Left lung (tissue), 10 donors: ENCODE measurements around the gene PDE4B. TPM values are rescaled to one million over a fixed set of nuclear protein-coding genes. Genes with fewer than 3 reads are reported as not detected.

Experiments
- ATAC-seq: fragments of 200-7000 bp; cut with Tn5 transposase; one replicate; pipeline ENCODE4 v1.9.1; 2020; ENCODE audit warnings: moderate library complexity
- DNase-seq, 4 donors: peaks; one replicate each; pipeline ENCODE4 v3.0.0-alpha.2; 2013 to 2020
- H3K27ac ChIP-seq, 2 donors: fragments of 200-600 bp; sonication (generic) in 1 of 2; one replicate each; pipeline versions ENCODE4 v1.5.0 to v1.8.0; 2020 to 2021
- H3K27me3 ChIP-seq, 2 donors: fragments of 200-600 bp; sonication (generic) in 1 of 2; one replicate each; pipeline versions ENCODE4 v1.5.0 to v1.8.0; 2020 to 2021
- H3K36me3 ChIP-seq, 2 donors: fragments of 200-600 bp; sonication (generic) in 1 of 2; one replicate each; pipeline versions ENCODE4 v1.5.0 to v1.8.0; 2020 to 2021
- H3K4me1 ChIP-seq, 2 donors: fragments of 200-600 bp; one replicate each; pipeline ENCODE4 v1.8.0; 2021
- H3K4me3 ChIP-seq, 2 donors: fragments of 200-600 bp; sonication (generic) in 1 of 2; one replicate each; pipeline versions ENCODE4 v1.5.0 to v1.8.0; 2020 to 2021; ENCODE audit warnings: mild to moderate bottlenecking in 1 of 2
- H3K9me3 ChIP-seq, 2 donors: fragments of 200-600 bp; sonication (generic) in 1 of 2; one replicate each; pipeline versions ENCODE4 v1.5.0 to v1.8.0; 2020 to 2021
- CTCF ChIP-seq, 2 donors: fragments of 200-600 bp; sonication (generic) in 1 of 2; IDR thresholded peaks; one replicate each; pipeline versions ENCODE4 v1.5.0 to v1.8.0; 2021; ENCODE audit warnings: antibody characterized with exemption in 2 of 2
- intact Hi-C, 2 donors: fragments of 100-400 bp; cut with DNase I; formaldehyde crosslinking; loops; one replicate each; pipeline versions ENCODE4 v1.11.2 to v1.14.2; 2022
- polyA plus RNA-seq, 6 donors: library from polyadenylated mRNA; unstranded; fragments of 120-200 nt; gene quantifications; one replicate each; pipeline ENCODE4 v1.2.1, GENCODE V29; 2013; ENCODE audit not compliant: insufficient read length in 6 of 6
- total RNA-seq, 2 donors: library from RNA; stranded (reverse); fragmentation: NEBNext Ultra II Directional; extraction: Animal tissue kit (Norgen Biotek cat#: 25700); gene quantifications; one replicate each; pipeline ENCODE4 v1.2.1, GENCODE V29; 2021
- donor health status: DM: no; HTN: yes; CAD: no.
- donor health status: DM: no; HTN: no; CAD: no.

PDE4B gene
- total and polyA plus RNA-seq, 8 donors: 8.6 to 50.7 (median 19.2) TPM

GRCh38 chr1:66168948-66169671 lies 376.4 kb downstream of the PDE4B start:
- H3K9me3 ChIP-seq: no peaks in the 10 kb centered on the region
- no peaks in the 10 kb centered on the region for H3K4me1 ChIP-seq
- DNase-seq: no peak
- ATAC-seq: no peak
- H3K27me3 ChIP-seq: no peaks in the 10 kb centered on the region
- no peaks in the 10 kb centered on the region for H3K36me3 ChIP-seq
- intact Hi-C loops: no loop called here
- no peak for TF ChIP-seq CTCF (IDR thresholded peaks at IDR 0.05)
- no peak overlapping the region for H3K27ac ChIP-seq
- no peak overlapping the region for H3K4me3 ChIP-seq

GRCh38 chr1:66172272-66172671 lies 379.6 kb downstream of the PDE4B start:
- Histone ChIP-seq H3K9me3 (no peaks in the 10 kb centered on the region), H3K4me1 (no peaks in the 10 kb centered on the region), H3K27ac (no peak overlapping the region), H3K27me3 (no peaks in the 10 kb centered on the region), H3K36me3 (no peaks in the 10 kb centered on the region), H3K4me3 (no peak overlapping the region)
- DNase-seq (no peak), ATAC-seq (no peak)
- intact Hi-C loops: no loop called here
- TF ChIP-seq CTCF (IDR thresholded peaks at IDR 0.05): no peak

- no peaks in the 10 kb centered on the region for H3K9me3 ChIP-seq
- no peaks in the 10 kb centered on the region for H3K27me3 ChIP-seq
- H3K4me1 ChIP-seq: no peaks in the 10 kb centered on the region
- TF ChIP-seq CTCF (IDR thresholded peaks at IDR 0.05): no peak
- intact Hi-C loops: no loop called here
- ATAC-seq (no peak), DNase-seq (no peak)
- H3K27ac ChIP-seq: no peak overlapping the region
- no peaks in the 10 kb centered on the region for H3K36me3 ChIP-seq
- no peak overlapping the region for H3K4me3 ChIP-seq
Measured at GRCh38 chr1:66175098-66175497, 382.4 kb downstream of the PDE4B start.

- intact Hi-C loops: no loop called here
- Histone ChIP-seq H3K9me3 (no peaks in the 10 kb centered on the region), H3K27me3 (no peaks in the 10 kb centered on the region), H3K27ac (no peak overlapping the region), H3K4me3 (no peak overlapping the region), H3K4me1 (no peaks in the 10 kb centered on the region), H3K36me3 (no peaks in the 10 kb centered on the region)
- no peak for TF ChIP-seq CTCF (IDR thresholded peaks at IDR 0.05)
- no peak for ATAC-seq
- no peak for DNase-seq
Measured at GRCh38 chr1:66175581-66175980, 382.9 kb downstream of the PDE4B start.

GRCh38 chr1:66176012-66176715 lies 383.5 kb downstream of the PDE4B start:
- Histone ChIP-seq H3K4me3 (no peak overlapping the region), H3K4me1 (no peaks in the 10 kb centered on the region), H3K9me3 (no peaks in the 10 kb centered on the region), H3K27ac (no peak overlapping the region), H3K27me3 (no peaks in the 10 kb centered on the region), H3K36me3 (no peaks in the 10 kb centered on the region)
- DNase-seq (no peak), ATAC-seq (no peak)
- no peak for TF ChIP-seq CTCF (IDR thresholded peaks at IDR 0.05)
- intact Hi-C loops: no loop called here
